Inflammatory macrophage treated with lipopolysaccharide for 4 hours (primary cell): ENCODE data around the gene CRHR1.

Source experiments
- DNase-seq: peaks from one replicate; pipeline ENCODE4 v3.0.0-alpha.2; 2020

The CRHR1 gene

DNA sequence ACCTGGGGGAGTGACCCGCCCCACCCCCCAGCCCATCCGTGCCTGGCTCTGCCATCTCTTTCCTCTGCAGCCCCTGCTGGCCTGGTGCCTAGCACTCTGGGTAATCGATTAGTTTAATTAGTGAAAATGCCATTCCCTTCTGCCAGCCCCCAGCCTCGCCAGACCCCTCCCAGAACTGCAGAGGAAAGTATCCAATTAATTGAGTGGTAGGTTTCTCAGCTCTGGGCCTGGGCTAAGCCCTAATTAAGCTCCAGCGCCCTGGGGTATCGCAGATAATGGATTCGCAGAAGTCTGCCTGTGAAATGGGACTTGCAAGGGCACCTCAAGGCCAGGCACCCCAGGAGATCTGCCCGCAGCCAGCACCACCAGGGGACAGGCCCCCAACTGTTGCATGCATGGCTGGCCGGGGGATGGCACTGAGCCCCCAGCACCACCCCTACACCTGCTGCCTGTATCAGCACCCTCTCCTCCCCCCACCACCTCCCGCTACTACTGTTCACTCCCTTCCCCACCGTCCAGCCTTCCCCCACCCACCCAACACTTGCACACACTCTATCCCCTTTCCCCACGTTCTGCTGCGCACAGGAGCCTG lies 40.9 kb downstream of the CRHR1 start:
- no peak for DNase-seq

DNA sequence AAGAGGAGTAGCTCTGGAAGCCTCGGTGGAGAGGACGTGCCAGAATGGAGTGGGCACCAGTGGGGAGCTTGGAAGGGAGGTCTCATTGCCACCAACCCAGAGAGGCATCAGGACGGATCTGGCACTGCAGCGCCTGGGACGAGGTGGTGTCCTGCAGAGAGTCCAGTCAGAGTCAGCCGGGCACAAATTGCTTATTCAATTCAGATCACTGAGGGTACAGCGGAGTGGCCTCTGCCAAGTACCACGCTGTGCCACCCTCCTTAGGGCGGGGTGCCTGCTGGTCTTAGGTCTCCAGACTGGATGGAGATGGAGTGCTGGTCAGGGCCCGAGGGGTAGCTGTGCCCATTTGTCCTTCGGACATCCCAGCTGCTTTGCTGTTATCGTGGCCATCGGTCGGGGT lies 41.7 kb downstream of the CRHR1 start:
- no peak for DNase-seq

DNA sequence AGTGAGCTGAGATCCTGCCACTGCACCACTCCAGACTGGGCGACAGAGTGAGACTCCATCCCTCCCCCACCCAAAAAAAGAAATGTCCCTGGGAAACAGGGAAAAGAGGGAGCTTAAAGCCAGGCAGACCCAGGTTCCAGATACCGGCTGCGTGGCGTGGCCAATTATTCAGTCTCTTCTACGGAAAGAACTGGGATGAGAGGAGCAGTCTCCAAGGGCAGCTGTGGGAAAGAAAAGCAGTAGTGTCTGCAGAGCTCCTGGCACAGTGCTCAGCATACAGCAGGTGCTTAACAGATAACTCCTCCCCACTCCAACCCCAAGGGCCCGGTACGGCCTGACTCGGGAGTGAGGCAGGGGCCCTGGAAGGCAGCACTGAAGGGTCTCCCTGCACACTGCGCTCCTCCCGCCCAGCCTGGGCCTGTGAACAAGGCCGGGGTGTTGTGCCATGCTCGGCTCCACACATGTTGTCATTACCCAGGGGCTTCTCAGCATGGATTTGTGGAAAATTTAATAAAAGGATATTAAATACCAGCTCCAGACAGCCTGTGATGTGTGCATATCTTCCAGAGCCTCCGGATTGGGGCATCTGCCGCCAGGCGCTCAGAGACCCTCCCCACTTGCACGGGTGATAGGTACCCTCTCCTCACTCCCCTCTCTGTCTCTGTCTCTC lies 42.9 kb downstream of the CRHR1 start:
- no peak for DNase-seq

DNA sequence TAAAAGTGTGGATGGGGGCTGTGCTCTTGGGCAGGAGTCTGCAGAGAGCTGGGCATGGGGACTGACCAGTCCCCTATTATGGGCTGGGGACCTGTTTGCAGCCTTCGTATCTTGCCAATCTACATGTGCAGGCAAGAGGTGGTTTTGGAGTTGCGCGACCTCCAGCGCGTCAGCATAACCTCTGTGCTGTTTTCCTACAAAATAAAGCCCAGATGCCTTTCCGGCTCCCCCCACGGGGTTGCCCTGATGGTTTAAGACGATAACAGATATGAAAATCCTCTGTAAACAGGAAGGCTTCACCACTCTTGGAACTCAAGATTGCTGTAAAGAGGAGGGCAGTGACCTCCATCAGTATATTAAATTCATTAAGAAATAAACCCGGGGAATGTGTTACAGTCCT lies 44.1 kb downstream of the CRHR1 start:
- DNase-seq, result no peak

DNA sequence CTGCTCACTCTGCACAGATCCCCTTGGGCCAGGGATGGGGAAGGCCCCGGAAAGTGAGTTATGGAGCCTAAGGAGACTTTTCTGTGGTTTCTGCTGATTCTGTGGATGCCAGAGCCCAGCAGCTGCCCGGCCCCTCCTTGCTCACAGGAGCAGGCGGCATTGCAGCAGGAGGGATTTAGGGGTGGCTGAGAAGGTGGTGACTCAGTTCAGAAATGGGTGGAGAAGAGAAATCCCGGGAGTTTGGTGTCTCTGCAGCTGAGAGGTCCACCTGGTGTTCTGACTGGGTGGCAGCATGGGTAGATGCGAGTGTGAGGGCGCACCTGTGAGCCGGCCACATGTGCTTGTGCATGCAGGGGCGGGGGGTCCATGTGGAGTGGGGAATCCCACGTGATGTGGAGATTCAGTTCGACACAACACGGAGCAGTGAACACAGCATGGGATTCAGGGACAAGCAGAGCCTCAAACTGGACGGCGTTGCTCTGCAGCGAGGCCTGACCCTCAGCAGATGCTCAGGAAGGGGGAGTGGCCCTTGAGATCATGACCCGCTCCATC lies 44.5 kb downstream of the CRHR1 start:
- DNase-seq, result no peak

DNA sequence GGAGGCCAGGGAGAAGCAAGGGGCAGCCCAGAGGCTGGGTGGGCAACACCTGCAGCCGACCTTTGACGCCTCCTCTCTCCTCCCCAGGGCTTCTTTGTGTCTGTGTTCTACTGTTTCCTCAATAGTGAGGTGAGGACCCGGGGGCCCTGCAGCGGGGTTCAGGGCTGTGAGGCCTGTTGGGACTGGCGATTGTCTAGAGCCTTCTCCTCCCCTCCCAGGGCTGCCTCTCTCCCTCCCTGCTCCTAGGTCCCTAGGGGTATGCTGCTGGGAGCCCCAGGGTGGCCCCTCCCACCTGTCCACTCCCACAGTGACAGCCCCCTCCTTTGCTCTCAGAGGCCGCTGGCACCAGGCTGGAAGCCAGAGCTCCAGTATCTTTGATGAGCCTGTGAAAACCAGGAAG lies 49.8 kb downstream of the CRHR1 start:
- DNase-seq, result no peak

DNA sequence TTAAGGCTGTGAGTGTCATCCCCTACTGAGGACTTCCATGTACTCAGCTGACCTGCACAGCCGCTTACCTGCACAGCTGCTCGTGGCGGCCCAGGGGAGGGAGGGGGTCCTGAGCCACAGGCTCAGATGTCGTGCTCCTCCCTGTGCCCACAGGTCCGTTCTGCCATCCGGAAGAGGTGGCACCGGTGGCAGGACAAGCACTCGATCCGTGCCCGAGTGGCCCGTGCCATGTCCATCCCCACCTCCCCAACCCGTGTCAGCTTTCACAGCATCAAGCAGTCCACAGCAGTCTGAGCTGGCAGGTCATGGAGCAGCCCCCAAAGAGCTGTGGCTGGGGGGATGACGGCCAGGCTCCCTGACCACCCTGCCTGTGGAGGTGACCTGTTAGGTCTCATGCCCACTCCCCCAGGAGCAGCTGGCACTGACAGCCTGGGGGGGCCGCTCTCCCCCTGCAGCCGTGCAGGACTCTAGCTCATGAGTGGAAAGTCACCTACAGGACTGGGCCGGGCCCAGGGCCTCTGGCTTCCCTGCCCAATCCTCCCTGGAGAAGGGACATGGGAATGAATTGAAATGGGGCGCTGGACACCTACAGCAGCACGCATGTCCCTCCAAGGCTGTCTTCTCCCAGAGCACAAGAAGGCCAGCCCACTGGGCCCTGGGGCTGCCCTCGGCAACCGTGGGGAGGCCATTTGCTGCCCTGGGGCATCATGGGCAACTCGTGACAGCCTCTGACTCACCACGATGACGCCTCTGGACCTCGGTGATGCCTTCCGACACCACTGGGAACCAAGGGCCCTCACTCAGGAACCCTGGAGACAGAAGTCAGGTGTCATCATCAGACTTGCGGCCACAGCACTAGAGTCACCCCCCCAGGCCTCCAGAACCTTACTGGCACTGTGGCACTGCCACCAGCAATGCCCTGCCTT lies 50.6 kb downstream of the CRHR1 start:
- DNase-seq, result no peak

DNA sequence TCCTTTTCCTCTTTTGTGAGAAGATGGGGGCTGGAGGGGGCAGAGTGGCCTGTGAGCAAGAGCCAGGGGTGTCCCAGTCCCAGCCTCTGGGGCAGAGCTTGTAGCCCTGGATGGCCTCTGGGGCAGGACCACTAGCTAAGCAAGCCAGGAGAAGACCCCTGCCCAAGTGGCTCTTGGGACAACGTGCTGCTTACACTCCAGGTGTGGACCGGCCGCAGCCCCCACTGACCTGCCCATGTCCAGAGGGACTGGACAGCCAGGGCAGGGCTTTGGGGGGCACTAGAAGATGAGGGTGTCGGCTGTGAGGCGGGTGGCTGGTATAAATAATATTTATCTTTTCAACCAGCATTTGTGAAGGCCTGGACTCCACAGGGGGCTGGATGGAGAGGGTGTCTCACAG lies 51.4 kb downstream of the CRHR1 start:
- no peak for DNase-seq

DNA sequence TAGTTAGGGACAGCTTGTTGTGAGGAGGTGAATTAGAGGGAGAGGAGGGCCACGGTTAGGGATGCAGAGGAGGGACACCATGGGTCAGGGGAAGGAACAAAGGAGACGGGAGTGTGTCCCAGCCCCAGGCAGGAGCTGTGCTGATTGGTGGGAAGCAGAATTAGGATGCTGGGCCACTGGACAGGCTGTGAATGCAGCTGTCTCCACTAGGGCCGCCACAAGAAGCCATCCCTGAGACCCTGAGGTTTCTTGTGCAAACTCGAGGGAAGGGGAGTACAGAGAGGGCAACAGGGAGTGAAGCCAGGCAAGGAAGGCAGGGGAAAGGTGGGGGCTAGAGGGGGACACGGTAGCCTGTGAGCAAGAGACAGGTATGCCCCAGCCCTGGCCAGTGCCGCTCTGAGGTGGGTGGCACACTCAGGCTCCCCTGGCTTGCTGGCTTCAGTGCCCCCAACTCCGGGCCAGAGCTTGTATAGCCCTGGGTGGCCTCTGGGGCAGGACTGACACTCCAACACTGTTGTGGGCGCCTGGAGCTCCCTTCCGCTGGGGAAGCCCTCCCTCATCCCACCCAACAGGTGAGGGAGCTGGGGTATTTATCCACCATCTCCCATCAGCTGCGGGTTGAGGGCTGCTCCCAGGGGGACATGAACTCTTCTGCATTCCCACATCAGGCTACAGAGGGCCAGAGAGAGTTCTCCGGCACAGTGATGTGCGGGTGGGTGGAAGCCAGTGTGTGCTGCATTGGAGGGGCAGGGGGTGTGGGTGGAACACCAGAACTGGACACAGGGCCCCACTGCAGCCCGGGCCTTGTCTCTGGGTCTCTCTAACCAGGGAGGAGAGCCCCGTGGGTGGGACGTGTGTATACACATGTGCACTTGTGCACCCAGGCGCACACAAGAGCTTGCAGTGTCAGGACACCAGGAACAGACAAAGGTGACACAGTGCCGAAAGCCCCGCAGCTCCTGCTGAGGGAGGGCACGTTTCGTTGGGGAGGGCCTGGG lies 52.2 kb downstream of the CRHR1 start:
- DNase-seq, result no peak

DNA sequence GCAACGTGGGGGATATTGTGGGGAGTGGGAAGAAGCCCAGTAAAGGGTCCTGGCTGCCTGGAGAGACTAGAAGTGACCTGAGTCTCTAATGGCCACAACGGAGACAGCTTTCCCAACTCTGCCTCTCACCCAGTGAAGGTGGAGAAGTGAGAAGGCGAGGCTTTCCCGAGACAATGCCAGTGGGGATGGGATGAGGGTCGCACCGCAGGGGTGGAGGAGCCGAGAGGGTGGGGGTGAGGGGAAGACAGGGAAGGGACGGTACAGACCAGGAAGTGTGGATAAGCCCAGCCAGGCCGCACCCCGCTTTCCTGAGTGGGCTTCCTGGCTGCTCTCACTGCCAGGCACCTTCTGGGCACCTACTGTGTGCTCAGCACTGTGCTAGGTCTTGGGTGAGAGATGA lies 53.1 kb downstream of the CRHR1 start:
- no peak for DNase-seq

DNA sequence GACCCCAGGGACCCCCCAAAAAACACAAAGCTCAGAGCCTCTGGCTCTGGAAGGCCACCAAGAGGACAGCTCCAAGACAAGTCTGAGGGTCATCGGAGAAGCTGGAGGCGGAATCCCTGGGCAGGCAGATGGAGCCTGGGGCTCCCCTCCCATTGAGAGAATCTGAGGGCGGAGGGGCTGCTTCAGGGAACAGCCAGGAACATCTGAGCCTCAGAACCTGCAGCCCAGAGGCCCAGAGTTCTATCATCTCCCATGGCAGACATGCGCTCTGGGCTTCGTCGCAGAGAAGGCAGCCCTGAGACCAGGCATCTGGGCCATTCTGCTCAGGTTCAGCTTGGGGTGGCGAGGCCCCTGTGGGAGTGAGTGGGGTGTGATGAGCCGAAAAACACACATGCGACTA lies 53.5 kb downstream of the CRHR1 start:
- DNase-seq, result no peak

DNA sequence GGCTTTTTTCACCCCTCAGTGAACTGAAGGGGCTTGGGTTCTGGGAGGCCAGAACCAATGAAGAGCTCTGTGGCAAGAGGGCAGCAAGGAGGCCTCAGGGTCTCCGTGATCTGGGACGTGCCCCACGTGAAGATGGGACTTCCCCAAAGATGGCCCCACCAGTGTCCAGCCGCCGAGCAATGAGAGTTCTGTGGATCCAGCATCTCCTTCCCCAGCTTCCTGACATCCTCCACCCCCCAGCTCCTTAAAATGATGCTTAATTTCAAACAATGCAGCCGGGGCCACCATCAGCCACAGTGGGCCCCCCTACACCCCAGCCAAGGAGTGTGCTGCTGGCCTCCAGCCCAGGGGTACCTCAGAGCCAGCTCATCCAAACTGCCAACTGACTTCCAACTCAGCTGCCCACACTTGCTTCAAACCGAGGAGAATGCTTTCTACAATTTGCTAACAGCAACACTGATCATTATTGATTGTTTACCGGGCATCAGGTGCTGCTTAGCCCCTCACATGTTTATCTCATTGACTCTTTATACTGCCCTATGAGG lies 54.7 kb downstream of the CRHR1 start:
- DNase-seq, result no peak

DNA sequence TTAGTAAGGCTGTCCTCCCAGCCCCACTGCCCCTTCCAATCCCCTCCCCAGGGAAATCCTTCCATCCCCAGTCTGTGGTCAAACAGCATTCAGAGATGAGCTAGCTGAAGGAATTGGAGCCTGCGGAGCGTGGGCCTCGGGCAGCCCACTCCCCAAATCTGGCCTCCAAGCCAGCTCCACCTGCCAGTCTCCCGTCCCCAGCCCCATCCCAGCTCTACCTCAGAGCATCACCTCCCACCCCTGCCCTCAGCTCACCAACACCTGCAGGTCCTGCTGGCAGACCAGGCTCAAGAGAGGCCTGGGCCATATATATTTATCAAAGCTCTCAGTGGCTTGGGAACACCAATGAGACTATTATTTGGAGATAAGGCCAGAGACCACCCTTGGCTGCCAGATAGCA lies 55.3 kb downstream of the CRHR1 start:
- DNase-seq, result no peak

DNA sequence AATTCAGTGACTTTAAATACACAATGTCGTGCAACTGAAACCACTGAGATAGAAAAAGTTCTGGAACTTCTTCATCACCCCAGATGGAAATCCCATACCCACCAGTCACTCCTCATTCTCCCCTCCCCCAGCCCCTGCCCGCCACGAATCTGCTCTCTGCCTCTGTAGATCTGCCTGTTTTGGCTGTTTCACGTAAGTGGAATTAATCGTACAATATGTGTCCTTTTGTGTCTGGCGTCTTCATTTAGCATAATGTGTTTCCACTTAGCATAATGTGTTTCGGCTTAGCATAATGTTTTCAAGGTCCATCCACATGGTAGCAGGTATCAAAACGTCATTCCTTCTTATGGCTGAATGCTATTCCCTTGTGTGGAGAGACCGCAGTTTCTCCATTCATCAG lies 57.1 kb downstream of the CRHR1 start:
- no peak for DNase-seq

DNA sequence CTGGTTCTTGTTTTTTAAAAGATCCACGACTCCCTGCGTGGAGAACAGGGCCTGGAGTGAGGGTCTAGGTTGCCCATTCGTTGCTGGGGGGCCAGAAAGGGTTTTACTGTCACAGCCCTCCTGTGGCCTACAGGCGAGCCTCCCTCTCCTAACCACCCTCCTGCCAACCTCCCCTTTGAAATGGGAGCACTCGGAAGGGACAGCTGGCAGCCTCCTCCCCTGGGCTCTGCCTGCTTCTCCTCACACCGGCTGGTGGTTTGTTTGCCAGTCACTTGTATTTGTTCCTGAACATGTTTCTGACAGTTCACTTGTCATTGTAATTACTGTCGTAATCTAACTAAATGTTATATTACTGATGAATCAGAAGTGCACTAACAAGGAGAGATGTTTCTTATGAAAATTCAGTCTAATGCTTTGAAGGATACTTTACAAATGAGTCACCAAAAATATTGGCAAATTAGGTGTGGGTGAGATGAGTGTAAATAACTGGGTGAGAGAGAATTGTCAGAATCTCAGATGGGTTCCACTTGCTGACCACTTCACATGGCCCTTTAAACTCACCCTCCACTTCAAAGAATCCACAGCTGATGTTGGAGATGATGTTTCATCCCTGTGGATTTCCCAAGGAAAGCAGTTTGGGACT lies 57.9 kb downstream of the CRHR1 start:
- no peak for DNase-seq

DNA sequence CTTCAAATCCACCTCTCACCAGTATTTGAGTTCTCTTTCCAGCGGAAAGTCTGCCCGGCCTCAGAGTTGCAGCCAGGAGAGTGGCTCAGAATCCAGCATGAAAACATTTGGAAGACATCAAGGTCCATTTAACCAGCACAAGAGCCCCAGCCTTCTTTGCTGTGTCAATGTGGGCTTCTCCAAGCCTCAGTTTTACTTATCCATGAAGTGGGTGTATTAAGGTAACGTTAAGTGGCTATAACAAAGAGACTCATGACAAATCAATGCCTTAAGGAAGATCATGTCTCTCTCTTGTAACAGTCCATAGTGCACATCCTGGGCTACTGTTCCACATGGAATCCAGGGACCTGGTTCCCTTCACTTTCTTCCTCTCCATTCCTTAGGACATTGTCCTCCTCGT lies 59.6 kb downstream of the CRHR1 start:
- no peak for DNase-seq

DNA sequence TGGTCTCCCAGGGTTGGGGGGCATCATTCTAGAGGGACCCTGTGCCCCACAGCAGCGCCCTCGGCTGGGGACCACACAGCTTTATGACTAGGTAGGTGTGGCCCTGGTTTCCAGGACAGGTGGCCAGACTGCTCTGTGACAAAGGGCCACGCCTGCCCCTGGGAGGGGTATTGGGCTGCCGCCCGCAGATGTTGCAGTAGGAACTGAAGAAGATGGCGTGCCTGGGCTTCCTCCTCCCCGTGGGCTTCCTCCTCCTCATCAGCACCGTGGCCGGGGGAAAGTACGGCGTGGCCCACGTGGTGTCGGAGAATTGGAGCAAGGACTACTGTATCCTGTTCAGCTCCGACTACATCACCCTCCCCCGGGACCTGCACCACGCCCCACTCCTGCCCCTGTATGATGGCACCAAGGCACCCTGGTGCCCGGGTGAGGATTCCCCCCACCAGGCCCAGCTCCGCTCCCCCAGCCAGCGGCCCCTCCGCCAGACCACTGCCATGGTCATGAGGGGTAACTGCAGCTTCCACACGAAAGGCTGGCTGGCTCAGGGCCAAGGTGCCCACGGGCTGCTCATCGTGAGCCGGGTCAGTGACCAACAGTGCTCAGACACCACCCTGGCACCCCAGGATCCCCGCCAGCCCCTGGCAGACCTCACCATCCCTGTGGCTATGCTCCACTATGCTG lies 60.7 kb downstream of the CRHR1 start, which contains the start of gene SPPL2C:
TSS of gene SPPL2C (plus strand) at position 187 of the 681 bp plus-strand sequence. CDS start at position 213, 26 bp downstream.
- no peak for DNase-seq

DNA sequence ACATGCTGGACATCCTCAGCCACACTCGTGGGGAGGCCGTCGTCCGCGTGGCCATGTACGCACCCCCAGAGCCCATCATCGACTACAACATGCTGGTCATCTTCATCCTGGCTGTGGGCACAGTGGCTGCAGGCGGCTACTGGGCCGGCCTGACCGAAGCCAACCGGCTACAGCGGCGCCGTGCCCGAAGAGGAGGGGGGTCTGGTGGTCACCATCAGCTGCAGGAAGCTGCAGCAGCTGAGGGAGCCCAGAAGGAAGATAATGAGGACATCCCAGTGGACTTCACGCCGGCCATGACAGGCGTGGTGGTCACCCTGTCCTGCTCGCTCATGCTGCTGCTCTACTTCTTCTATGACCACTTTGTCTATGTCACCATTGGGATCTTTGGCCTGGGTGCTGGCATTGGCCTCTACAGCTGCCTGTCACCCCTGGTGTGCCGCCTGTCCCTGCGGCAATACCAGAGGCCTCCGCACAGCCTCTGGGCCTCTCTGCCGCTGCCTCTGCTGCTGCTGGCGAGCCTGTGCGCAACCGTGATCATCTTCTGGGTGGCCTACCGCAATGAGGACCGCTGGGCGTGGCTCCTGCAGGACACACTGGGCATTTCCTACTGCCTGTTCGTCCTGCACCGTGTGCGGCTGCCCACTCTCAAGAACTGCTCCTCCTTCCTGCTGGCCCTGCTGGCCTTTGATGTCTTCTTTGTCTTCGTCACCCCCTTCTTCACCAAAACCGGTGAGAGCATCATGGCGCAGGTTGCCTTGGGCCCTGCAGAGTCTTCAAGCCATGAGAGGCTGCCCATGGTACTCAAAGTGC lies 61.5 kb downstream of the CRHR1 start:
- no peak for DNase-seq

DNA sequence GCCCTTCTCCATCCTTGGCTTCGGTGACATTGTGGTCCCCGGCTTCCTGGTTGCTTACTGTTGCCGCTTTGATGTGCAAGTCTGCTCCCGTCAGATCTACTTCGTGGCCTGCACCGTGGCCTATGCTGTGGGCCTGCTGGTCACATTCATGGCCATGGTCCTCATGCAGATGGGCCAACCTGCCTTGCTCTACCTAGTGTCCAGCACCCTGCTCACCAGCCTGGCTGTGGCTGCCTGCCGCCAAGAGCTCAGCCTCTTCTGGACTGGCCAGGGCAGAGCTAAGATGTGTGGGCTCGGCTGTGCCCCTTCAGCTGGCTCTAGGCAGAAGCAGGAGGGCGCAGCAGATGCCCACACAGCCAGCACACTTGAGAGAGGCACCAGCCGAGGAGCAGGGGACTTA lies 62.1 kb downstream of the CRHR1 start:
- DNase-seq, result no peak

DNA sequence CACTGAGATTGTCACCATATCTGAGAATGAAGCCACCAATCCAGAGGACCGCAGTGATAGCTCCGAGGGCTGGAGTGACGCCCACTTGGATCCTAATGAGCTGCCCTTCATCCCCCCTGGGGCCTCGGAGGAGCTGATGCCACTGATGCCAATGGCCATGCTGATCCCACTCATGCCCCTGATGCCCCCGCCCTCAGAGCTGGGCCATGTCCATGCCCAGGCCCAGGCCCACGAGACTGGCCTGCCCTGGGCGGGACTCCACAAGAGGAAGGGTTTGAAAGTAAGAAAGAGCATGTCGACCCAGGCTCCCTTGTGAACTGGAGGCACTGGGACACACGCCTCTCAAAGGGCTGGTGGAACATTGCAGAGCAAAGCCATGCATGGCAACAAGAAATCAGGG lies 62.5 kb downstream of the CRHR1 start:
- DNase-seq, result no peak
